ENCODE measurements around the gene CDH26.
"Not testable (repeated sequence)": the region's sequence is repeated elsewhere in the genome, so short reads cannot be mapped to it uniquely, and the experiment has no call there.

CDH26 gene

DNA sequence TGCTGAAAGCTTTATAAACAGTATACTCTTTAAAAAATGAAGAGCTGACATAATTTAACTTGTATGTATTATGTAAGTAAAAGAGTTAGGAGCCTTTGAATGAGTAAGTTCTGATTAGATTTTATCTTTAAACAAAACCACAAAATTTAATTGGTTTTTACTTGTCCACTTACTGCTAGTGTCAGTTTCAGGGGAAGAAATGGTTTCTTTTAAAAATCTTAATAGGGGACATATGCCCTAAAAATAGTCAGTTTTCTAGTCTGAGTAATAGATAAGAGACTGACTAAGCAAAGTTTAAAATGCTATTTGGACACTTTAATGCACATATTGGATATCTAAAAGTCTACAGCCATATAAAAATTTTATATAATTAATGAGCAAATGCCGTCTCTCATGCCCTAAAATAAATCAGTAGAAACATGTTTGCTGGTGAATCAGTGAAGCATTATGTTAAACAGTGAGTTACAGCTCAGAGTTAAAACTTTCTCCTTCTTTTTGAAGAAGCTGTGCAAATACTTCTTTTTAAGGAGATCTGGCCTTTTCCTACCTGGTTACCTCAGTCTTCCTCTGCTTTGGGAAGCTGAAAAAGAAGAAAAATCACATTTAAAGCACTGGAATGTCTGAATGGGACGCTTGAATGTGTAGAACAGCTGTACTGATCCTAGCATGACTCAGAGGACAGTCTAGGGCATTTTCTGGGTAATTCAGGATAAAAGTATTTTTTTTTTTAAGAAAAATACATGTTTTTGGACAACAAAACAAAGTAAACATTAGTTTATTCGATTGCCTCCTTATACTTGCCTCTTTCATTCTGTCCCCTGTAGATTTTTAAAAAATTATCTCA, 55.3 kb downstream of the CDH26 start:
- no peak for DNase-seq (ENCODE audit: low spot score)

GRCh38 chr20:60016406-60016805, 58.2 kb downstream of the CDH26 start:
- no peak for DNase-seq (ENCODE audit: low spot score)

DNA sequence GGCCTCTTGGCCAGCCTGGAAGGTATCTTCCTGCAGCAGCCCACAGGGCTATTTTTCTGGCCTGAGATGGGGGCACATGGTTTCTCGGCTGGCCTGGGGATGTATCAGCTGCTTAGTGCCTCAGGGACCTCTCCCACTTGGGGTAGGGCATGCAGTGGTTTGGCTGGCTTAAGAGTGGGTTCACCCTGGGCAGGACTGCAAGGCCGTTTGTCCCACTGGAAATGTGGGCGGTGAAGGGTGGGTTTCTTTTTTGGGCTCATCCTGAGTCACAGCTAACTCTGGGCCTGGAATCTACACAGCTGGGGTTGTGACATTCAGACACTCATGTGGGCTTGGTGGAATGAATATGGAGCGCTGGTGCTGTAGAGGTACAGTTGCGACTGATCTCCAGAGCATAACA, 62.0 kb downstream of the CDH26 start:
- DNase-seq (ENCODE audit: low spot score): no peak

DNA sequence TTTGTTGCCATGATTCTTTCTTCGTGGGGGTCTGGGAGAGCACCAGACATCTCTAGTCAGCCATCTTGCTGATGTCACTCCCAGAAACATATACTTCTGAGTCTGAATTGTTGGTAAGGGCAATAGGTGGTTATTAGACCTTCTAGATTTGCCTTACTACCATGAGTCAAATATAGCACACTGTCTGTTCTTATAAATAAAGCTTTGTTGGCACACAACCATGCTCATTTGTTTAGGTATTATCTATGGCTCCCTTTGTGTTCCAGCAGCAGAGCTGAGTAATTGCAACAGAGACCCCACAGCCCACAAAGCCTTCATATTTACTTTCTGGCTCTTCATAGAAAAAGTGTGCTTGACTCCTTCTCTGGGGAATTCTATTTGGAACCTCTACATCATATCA, 62.9 kb downstream of the CDH26 start:
- DNase-seq (ENCODE audit: low spot score): no peak

DNA sequence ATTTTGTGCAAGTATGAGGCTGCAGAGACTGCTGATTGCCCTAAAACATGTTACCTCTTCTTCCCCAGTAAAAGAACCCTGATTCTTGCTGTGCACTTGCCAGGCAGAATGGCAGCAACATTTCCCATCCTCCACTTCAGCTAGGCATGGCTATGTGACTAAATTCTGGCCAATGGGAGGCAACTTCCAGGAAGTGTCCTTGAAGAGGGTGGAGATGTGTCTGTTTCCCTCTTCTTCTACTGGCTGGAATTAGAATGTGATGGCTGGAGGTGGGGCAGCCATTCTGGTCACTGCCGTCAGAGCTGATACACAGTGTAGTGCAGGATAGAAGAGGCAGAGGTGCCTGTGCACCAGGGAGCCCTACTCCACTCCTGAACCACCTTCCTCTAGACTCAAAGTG, 64.6 kb downstream of the CDH26 start:
- DNase-seq (ENCODE audit: low spot score): no peak

- no peak for DNase-seq (ENCODE audit: low spot score)
Measured at GRCh38 chr20:60024245-60024644, 66.0 kb downstream of the CDH26 start.

- no peak for DNase-seq (ENCODE audit: low spot score)
Measured at GRCh38 chr20:60024801-60025200, 66.6 kb downstream of the CDH26 start.

DNA sequence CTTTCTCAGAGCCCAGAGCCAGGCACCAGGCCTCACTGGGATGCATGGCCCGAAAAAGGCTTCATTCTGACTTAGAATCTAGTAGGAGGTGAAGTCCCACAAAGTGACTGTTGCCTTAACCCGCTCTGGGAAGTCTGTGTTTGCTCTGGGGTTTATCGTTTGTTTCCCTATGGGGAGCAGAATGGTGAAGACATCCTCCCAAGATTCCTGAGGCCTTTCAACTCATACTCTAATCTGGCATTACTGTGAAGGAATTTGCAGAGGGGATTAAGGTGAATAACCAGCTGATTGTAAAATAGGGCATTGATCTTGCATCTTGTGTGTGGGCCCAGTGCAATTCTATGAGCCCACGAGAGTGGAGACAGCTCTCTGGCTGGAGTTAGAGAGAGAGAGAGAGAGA, 67.8 kb downstream of the CDH26 start:
- DNase-seq (ENCODE audit: low spot score): no peak

DNA sequence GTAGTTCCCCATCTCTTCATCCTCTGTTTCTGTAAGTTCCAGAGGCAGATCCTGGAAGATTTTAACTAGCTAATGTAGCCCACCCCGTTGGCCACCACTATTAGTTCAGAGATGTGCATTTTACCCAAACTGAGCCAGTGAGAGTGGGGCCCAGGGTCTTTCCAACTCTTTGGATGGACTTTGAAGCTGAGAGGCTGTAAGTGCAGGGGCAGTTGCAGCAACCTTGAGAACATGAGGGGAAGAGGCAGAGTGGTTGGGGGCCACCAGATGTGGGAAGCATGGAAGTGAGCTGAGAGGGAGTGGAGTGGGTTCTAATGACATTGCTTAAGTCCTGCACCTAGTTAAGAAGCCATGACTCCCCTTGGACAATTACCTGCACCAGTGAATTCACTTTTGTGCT, 72.2 kb downstream of the CDH26 start:
- DNase-seq (ENCODE audit: low spot score): no peak

DNA sequence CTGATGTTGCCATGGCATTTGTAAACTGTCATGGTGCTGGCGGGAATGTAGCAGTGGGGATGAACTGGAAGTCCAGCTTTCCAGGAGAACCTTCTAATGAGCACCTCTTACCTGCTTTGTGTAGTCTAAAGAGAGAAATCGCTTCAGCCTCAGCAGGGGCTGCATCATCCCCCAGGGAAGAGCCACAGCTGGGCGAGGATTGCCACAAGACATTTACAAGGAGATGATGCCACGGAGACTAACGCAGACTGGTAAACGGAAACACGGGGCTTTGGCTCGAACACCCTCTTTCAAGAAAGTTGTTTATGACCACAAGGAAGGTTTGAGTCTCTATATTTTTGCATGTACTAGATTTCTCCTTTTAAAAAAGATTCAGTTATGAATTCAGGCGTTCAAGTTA, 72.9 kb downstream of the CDH26 start:
- DNase-seq (ENCODE audit: low spot score): no peak

DNA sequence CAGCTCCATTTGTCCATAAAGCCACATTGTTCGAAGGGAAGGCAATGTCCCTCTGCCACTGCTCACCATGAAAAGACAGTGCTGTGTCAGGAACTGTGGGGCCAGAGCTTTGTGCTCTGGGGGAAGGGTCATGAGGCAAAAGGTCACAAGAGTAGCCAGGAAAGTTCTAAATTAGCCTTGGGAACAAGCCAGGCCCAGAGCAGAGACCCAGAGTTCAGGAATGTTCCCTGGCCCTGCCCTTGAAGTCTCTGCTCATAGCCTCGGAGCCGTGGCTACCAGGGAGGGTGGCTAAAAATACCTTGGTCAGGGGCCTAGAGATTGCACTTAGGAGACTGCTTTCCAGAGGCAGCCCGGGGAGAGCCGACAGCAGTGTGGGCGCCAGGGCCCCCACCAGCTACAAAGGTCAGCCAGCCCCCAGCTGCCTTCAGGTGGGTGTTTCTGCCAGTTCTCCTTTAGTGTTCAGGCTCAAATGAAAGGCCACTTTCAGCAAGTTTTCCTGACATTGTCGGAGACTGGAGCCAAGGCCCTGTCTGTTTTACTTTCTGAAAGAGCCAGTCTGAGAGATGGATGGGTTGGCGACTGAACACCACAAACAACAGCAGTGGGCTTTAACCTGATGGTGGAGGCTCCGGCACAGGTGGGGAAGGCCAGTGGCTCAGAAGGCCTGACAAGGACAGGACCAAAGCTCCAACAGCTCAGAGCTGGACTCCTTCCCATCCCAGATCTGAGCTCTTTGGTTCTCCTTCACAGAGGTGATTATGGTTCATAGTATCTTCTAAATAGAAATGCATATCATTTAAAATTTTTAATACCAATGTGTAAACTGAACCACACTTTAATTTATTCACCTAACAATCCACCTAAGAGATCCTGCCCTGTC, 76.2 kb downstream of the CDH26 start:
- DNase-seq (ENCODE audit: low spot score): no peak

DNA sequence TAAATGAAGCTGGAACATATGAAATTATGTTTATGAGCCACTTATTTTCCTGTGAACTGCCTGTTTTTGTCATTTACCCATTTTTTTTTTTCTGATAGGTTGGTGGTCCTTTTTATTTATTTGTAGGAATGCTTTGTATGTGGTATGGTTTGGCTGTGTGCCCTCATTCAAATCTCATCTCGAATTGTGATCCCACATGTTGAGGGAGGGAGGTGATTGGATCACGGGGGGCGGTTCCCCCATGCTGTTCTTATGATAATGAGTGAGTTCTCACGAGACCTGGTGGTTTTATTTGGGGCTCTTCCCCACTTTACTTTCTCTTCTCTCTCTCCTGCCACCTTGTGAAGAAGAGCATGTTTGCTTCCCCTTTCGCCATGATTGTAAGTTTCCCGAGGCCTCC, 77.3 kb downstream of the CDH26 start:
- DNase-seq (ENCODE audit: low spot score): no peak

DNA sequence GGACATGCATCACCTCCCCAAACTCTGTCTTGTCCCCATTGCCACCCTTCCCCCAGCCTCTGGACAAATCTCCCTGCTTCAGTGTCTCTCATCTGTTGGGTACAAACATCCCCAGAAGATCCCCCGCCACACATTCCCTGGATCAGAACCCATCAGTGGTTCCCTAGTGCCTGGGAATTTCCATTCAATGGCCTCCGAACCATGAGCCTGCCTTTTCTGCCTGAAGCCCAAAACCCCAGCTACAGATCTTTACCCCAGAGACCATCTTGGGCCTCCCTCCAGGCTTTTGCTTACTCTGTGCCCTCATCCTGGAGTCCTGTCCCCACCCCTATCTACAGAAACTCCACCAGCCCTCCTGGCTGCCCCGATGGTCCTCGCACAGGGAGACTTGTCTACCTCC, 78.1 kb downstream of the CDH26 start:
- no peak for DNase-seq (ENCODE audit: low spot score)

- DNase-seq (ENCODE audit: low spot score): no peak
Measured at GRCh38 chr20:60036746-60037499, 78.7 kb downstream of the CDH26 start.

DNA sequence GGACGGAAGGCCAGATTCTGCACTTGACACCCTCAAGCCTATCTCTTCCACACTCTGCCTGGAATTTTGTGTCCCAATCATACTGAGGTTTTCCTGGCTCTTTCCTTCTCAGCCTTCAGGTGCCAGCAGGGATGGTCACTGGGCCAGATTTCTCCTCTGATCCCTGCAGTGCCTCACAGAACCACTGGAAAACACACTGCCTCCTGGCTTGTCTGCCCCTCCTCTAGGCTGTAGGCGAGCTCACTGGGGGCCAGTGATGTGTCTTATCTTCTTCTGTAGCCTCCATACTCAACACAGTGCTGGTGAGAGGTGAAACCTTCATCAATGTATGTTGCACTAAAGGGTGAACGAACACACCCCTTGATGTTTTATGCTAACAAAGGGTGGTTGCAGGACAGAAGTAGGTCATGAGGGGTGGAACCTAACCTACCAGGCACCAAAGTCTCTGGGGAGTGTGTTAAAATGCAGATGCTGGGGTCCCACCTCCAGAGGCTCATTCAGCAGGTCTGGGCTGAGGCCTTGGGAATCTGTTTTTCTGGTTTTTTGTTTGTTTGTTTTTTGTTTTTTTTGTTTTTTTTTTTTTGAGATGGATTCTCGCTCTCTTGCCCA, 80.3 kb downstream of the CDH26 start:
- no peak for DNase-seq (ENCODE audit: low spot score)

DNA sequence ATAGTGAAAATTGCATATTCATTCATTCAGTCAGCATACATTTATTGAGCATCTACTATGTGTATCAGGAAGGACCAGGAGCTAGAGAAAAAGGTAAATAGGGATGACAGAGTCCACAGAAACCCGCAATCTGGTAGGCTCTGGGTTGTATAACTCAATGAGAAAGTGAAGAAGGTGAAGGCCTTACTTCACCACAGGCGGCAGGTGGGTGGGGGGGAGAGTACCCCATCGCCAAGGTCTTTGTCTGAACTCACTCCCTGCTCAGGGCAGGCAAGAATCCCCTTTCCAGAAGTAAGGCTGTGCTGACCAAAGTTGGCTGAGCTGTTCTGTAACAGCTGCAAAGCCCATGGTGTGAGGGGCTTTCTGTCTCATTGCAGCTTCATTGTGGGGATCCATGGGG, 81.3 kb downstream of the CDH26 start:
- no peak for DNase-seq (ENCODE audit: low spot score)

DNA sequence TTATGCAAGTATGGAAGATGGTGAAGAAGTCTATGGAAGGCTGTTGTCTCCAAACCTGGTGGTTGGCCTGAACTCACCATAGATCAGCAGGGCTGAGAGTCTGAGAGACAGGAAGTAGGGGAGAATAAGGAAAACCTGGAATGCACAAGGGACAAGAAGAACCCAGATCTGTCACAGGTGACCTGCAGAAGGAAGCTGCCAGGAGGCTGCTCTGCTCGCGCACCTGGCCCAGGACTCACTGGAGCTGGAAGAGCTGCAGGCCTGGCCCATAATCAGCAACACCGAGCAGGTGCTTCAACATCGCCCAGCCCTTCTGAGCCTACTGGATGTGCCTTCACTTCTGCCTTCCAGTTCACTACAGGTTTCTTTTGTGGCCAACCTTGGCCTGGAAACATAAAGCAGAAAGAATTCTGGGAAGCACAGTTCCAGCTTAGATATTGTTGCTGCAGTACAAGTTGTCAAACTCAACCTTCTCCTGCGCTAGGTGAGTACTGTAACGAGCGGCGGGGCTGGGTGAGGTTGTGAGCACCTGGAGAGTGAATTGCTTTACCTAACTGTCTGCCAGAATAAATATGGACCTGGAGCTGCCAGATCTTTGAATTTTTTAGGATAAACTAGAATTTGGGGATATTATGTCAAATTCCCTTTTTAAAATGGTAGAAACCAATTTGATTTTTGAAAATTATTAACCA, 82.4 kb downstream of the CDH26 start:
- no peak for DNase-seq (ENCODE audit: low spot score)

GRCh38 chr20:60041436-60042165, 83.4 kb downstream of the CDH26 start:
- DNase-seq (ENCODE audit: low spot score): not testable (repeated sequence)

DNA sequence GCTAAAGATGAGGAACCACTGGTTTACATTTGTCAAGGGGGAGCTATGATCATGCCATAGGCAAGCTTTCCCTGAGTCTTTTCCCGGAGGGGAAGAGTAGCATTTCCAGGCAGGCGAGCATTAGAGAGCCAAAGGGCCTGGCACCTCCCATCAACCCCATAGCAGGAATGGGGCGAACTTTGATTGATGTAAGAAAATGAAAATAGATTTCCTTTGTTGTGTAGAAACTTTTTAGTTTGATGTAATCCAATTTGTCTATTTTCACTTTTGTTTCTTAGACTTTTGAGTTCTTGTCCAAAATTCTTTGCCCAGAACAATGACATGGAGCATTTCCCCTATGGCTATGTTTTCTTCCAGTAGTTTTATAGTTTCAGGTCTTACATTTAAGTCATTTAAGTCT, 85.2 kb downstream of the CDH26 start:
- DNase-seq (ENCODE audit: low spot score): no peak

DNA sequence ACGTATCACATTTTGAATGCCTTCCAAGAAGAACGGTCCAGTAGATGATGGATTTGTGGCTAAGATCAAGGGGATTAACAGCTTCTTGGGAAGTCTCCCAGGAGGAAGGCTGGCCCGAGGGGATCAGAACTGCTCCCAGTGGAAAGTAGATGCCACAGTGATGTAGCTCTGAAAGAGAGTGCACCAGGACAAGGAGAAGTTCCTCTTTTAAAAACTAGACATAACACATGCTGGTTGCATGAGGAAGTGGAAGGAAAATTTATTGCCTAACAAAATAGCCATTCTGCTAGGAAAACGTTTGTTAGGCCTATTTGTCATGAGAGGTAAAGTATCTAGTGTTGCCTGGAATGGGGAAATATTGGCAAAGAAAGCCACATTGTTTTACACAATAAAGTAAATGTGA, 87.8 kb downstream of the CDH26 start:
- DNase-seq (ENCODE audit: low spot score): no peak

DNA sequence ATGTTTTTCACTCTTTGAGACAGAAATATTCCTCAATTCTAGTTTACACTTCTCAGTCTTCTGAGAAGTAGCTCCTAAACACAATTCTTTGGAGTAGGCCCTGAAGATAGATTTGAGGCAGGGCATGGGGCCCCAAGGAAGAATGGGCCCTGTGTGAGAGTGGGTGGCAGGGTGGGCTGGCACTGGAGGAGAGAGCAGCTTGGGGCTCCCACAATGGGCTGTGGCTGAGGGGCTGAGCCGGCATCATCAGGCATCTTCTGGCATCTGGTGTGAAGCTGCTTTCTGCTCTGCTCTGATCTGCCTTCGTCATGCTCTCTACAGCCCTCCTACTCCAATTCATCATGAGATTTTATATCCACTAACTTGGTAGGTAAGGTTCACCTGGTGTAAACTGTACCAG, 88.2 kb downstream of the CDH26 start:
- DNase-seq (ENCODE audit: low spot score): no peak
